ENCODE results near the gene OR13H1.
"Not testable (repeated sequence)": the region's sequence is repeated elsewhere in the genome, so short reads cannot be mapped to it uniquely, and the experiment has no call there.

Gene OR13H1

GRCh38 chrX:131571348-131571747 lies 27.5 kb downstream of the OR13H1 start:
- Histone ChIP-seq H3K4me1 (ENCODE audit: control insufficient read depth, insufficient read depth, low read length) (no peaks in the 10 kb centered on the region), H3K27me3 (ENCODE audit: control insufficient read depth, insufficient read depth, low read length, poor library complexity, severe bottlenecking) (no peaks in the 10 kb centered on the region), H3K27ac (ENCODE audit: insufficient read depth, low read depth, low read length, poor library complexity, severe bottlenecking) (no peak overlapping the region), H3K4me3 (ENCODE audit: insufficient read depth, low read depth, low read length) (no peak overlapping the region), H3K36me3 (ENCODE audit: control insufficient read depth, insufficient read depth, low read length) (no peaks in the 10 kb centered on the region), H3K9me3 (ENCODE audit: control insufficient read depth, low read length) (no peaks in the 10 kb centered on the region)

DNA sequence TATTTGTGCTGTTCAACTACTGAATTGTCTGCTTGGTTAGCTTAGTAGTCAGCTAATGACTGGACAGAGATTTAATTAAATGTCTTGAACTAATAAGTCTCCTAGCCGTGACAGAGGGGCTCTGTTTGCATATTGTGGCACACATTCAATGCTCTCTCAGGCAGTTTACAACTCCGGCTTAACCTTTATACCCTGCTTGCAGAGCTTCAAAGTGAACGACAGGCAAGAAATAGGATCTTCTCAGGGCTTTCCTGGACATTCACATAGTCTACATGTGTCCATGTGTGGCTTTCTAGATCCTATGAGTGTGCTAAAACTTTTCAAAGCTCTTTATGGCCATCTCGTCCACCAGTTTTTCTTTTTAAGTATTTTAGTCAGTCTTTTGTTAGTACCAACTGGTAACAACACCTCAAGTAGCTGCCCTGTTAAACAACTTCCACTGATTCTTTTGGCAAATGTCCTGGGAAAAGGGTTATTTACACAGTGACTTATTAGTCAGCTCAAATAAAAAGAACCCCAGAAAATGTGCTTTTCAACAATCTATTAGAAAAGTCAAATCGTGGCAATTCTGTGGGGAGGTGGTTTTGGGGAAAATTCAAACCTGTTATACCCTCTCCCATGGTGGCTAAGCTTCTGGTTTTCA lies 28.6 kb downstream of the OR13H1 start:
- Histone ChIP-seq H3K4me3 (ENCODE audit: insufficient read depth, low read depth, low read length) (no peak overlapping the region), H3K9me3 (ENCODE audit: control insufficient read depth, low read length) (no peaks in the 10 kb centered on the region), H3K4me1 (ENCODE audit: control insufficient read depth, insufficient read depth, low read length) (no peaks in the 10 kb centered on the region), H3K27ac (ENCODE audit: insufficient read depth, low read depth, low read length, poor library complexity, severe bottlenecking) (no peak overlapping the region), H3K27me3 (ENCODE audit: control insufficient read depth, insufficient read depth, low read length, poor library complexity, severe bottlenecking) (no peaks in the 10 kb centered on the region), H3K36me3 (ENCODE audit: control insufficient read depth, insufficient read depth, low read length) (no peaks in the 10 kb centered on the region)
- 65 to 70% methylated on average over 3 to 4 of the region's 5 CpGs for WGBS, 2 experiments

- no peaks in the 10 kb centered on the region for H3K27me3 ChIP-seq (ENCODE audit: control insufficient read depth, insufficient read depth, low read length, poor library complexity, severe bottlenecking)
- no peaks in the 10 kb centered on the region for H3K36me3 ChIP-seq (ENCODE audit: control insufficient read depth, insufficient read depth, low read length)
- peak overlapping the region; percentile 52 for H3K4me3 ChIP-seq (ENCODE audit: insufficient read depth, low read depth, low read length)
- no peaks in the 10 kb centered on the region for H3K4me1 ChIP-seq (ENCODE audit: control insufficient read depth, insufficient read depth, low read length)
- H3K27ac ChIP-seq (ENCODE audit: insufficient read depth, low read depth, low read length, poor library complexity, severe bottlenecking): no peak overlapping the region
- no peaks in the 10 kb centered on the region for H3K9me3 ChIP-seq (ENCODE audit: control insufficient read depth, low read length)
Measured at GRCh38 chrX:131577413-131577812, 33.5 kb downstream of the OR13H1 start.

DNA sequence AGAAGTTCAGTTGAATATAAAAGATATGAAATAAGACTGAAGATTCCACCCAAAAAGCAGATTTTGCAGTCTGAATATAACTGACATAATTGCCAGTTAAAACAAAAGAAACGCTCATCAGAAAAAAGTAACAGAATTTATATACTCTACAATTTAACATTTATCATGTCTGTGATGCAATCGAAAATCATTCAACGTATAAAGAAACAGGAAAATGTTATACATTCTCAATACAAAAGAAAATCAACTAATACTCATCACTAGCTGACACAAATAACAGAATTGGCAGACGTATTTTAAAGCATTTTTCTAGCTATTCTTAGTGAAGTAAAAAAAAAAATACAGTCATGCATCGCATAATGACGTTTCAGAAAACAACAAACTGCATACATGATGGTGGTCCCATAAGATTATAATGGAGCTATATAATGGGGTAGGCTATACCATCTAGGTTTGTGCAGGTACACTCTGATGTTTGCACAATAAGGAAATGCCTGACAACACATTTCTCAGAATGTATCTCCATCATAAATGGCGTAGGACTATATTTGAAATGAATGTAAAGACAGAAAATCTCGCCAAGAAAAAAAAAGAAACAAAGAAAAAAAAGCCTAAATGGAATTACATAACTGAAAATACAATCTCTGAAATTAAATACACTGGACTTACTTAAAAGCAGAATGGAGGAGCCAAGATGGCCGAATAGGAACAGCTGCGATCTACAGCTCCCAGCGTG lies 34.3 kb downstream of the OR13H1 start:
- 33 to 37% methylated on average over 4 to 8 of the region's 11 CpGs for whole genome bisulfite sequencing, 2 experiments
- H3K9me3 ChIP-seq (ENCODE audit: control insufficient read depth, low read length): no peaks in the 10 kb centered on the region
- H3K4me3 ChIP-seq (ENCODE audit: insufficient read depth, low read depth, low read length): peak overlapping the region; percentile 52
- H3K27me3 ChIP-seq (ENCODE audit: control insufficient read depth, insufficient read depth, low read length, poor library complexity, severe bottlenecking): no peaks in the 10 kb centered on the region
- H3K27ac ChIP-seq (ENCODE audit: insufficient read depth, low read depth, low read length, poor library complexity, severe bottlenecking): peak overlapping the region; percentile 36
- no peaks in the 10 kb centered on the region for H3K4me1 ChIP-seq (ENCODE audit: control insufficient read depth, insufficient read depth, low read length)
- H3K36me3 ChIP-seq (ENCODE audit: control insufficient read depth, insufficient read depth, low read length): no peaks in the 10 kb centered on the region

DNA sequence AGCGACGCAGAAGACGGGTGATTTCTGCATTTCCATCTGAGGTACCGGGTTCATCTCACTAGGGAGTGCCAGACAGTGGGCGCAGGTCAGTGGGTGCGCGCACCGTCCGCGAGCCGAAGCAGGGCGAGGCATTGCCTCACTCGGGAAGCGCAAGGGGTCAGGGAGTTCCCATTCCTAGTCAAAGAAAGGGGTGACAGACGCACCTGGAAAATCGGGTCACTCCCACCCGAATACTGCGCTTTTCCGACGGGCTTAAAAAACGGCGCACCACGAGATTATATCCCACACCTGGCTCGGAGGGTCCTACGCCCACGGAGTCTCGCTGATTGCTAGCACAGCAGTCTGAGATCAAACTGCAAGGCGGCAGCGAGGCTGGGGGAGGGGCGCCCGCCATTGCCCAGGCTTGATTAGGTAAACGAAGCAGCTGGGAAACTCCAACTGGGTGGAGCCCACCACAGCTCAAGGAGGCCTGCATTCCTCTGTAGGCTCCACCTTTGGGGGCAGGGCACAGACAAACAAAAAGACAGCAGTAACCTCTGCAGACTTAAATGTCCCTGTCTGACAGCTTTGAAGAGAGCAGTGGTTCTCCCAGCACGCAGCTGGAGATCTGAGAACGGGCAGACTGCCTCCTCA lies 35.0 kb downstream of the OR13H1 start:
- H3K27ac ChIP-seq (ENCODE audit: insufficient read depth, low read depth, low read length, poor library complexity, severe bottlenecking): peak overlapping the region; percentile 36

DNA sequence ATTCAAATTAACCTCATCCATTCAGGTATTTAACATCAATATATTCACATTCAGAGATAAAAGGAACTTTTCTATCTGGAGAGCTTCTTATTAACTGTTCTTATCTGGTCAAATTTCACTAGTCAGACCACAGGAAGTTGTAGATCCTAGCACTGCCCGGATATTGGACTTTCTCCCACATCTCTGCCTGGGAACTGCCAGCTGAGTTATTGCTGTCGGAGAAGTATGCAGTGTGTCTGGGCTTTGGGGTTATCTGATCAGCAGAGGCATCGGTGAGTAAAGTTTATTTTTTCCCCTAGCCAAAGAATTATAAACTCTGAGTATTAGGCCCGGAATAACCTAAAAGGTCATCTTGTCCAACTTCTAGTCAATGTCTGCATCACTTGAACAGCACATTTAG lies 45.1 kb downstream of the OR13H1 start:
- 100% methylated on average over 1 to 4 of the region's 4 CpGs for WGBS, 2 experiments
- H3K27ac ChIP-seq (ENCODE audit: insufficient read depth, low read depth, low read length, poor library complexity, severe bottlenecking): no peak overlapping the region

More for the DNA sequence above, 35.0 kb downstream of the OR13H1 start:
- not testable (repeated sequence) for H3K9me3 ChIP-seq (ENCODE audit: control insufficient read depth, low read length); H3K27me3 ChIP-seq (ENCODE audit: control insufficient read depth, insufficient read depth, low read length, poor library complexity, severe bottlenecking); H3K4me1 ChIP-seq (ENCODE audit: control insufficient read depth, insufficient read depth, low read length); H3K36me3 ChIP-seq (ENCODE audit: control insufficient read depth, insufficient read depth, low read length)
- peak overlapping the region; percentile 52 for H3K4me3 ChIP-seq (ENCODE audit: insufficient read depth, low read depth, low read length)
- WGBS, 2 experiments: 13 to 29% methylated on average over 17 to 19 of the region's 34 CpGs

More for the DNA sequence above, 45.1 kb downstream of the OR13H1 start:
- Histone ChIP-seq H3K27me3 (ENCODE audit: control insufficient read depth, insufficient read depth, low read length, poor library complexity, severe bottlenecking) (no peaks in the 10 kb centered on the region), H3K9me3 (ENCODE audit: control insufficient read depth, low read length) (no peaks in the 10 kb centered on the region), H3K36me3 (ENCODE audit: control insufficient read depth, insufficient read depth, low read length) (no peaks in the 10 kb centered on the region), H3K4me1 (ENCODE audit: control insufficient read depth, insufficient read depth, low read length) (no peaks in the 10 kb centered on the region), H3K4me3 (ENCODE audit: insufficient read depth, low read depth, low read length) (no peak overlapping the region)

All from ectodermal cell (in vitro differentiated cells).